DND-41 (cell line): ENCODE results near the gene MYL1.

ENCODE experiments used
- EZH2 ChIP-seq: IDR thresholded peaks from 3 replicates; pipeline ENCODE4 v1.6.1; 2012; ENCODE audit warnings: borderline replicate concordance, low read depth, mild to moderate bottlenecking, moderate library complexity, low read length, inconsistent platforms; ENCODE audit not compliant: severe bottlenecking
- TF ChIP-seq, protein P1 (sequence below): IDR thresholded peaks from 2 replicates; pipeline ENCODE4 v1.5.1; 2012; ENCODE audit warnings: borderline replicate concordance, low read length, moderate library complexity, mild to moderate bottlenecking; ENCODE audit not compliant: poor library complexity, severe bottlenecking; ENCODE audit errors: extremely low read depth

DNA sequence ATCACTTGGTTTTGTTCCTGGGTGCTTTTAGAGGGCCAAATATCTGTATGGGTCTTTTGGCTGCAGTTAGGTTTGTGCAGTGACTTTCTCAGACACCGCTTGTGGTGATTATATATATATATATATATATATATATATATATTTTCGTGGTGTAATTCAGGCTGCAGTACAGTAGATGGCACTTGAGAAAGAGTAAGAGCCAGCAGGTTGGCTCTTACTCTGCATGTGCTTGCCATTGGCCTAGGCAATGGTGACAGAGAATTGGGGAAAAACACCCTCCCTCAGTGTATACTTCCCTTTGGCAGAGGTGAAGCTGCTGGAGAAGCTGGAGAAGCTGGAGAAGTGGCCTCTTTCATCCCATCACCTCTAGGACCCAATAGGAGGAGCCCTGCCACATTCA is 22.2 kb upstream of the MYL1 start:
- TF ChIP-seq, protein P1, sequence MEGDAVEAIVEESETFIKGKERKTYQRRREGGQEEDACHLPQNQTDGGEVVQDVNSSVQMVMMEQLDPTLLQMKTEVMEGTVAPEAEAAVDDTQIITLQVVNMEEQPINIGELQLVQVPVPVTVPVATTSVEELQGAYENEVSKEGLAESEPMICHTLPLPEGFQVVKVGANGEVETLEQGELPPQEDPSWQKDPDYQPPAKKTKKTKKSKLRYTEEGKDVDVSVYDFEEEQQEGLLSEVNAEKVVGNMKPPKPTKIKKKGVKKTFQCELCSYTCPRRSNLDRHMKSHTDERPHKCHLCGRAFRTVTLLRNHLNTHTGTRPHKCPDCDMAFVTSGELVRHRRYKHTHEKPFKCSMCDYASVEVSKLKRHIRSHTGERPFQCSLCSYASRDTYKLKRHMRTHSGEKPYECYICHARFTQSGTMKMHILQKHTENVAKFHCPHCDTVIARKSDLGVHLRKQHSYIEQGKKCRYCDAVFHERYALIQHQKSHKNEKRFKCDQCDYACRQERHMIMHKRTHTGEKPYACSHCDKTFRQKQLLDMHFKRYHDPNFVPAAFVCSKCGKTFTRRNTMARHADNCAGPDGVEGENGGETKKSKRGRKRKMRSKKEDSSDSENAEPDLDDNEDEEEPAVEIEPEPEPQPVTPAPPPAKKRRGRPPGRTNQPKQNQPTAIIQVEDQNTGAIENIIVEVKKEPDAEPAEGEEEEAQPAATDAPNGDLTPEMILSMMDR, result no peak
- TF ChIP-seq EZH2, result no peak
